HG03469 (cell line): Measurements from ENCODE around the gene TDRD3.
A peak's percentile ranks its signal among the peaks of the same experiment; 100 is the strongest.

Experiments used
- ATAC-seq: cut with Tn5 transposase; IDR thresholded peaks from one replicate; pipeline ENCODE4 v1.9.1; 2021; ENCODE audit warnings: mild to moderate bottlenecking, moderate library complexity, moderate number of reproducible peaks; ENCODE audit not compliant: unreplicated experiment

Gene TDRD3

GRCh38 chr13:60448907-60449510 lies 52.0 kb downstream of the TDRD3 start:
- ATAC-seq, result peak; percentile 72

GRCh38 chr13:60453490-60453889 lies 56.5 kb downstream of the TDRD3 start:
- ATAC-seq, result no peak

GRCh38 chr13:60454425-60454824 lies 57.4 kb downstream of the TDRD3 start:
- ATAC-seq, result no peak

GRCh38 chr13:60463787-60464186 lies 66.8 kb downstream of the TDRD3 start:
- no peak for ATAC-seq

- no peak for ATAC-seq
Measured at GRCh38 chr13:60467098-60467497, 70.1 kb downstream of the TDRD3 start.

- ATAC-seq, result no peak
Measured at GRCh38 chr13:60479273-60479672, 82.3 kb downstream of the TDRD3 start.

GRCh38 chr13:60482012-60482411 lies 85.0 kb downstream of the TDRD3 start:
- ATAC-seq, result no peak

GRCh38 chr13:60484865-60485264 lies 87.8 kb downstream of the TDRD3 start:
- no peak for ATAC-seq

GRCh38 chr13:60491531-60491930 lies 94.5 kb downstream of the TDRD3 start:
- ATAC-seq, result no peak

GRCh38 chr13:60492187-60492586 lies 95.2 kb downstream of the TDRD3 start:
- no peak for ATAC-seq

- ATAC-seq, result no peak
Measured at GRCh38 chr13:60494296-60494695, 97.3 kb downstream of the TDRD3 start.

- ATAC-seq, result no peak
Measured at GRCh38 chr13:60501236-60501635, 104.2 kb downstream of the TDRD3 start.

GRCh38 chr13:60509601-60510386 lies 112.8 kb downstream of the TDRD3 start:
- no peak for ATAC-seq

- ATAC-seq, result no peak
Measured at GRCh38 chr13:60511637-60512036, 114.6 kb downstream of the TDRD3 start.

GRCh38 chr13:60514891-60515290 lies 117.9 kb downstream of the TDRD3 start:
- ATAC-seq, result no peak

- ATAC-seq, result no peak
Measured at GRCh38 chr13:60519496-60519895, 122.5 kb downstream of the TDRD3 start.

GRCh38 chr13:60520902-60521569 lies 124.0 kb downstream of the TDRD3 start:
- ATAC-seq, result no peak

- no peak for ATAC-seq
Measured at GRCh38 chr13:60538566-60538965, 141.5 kb downstream of the TDRD3 start.

- no peak for ATAC-seq
Measured at GRCh38 chr13:60540276-60540675, 143.3 kb downstream of the TDRD3 start.

- ATAC-seq, result no peak
Measured at GRCh38 chr13:60562096-60562780, 165.2 kb downstream of the TDRD3 start.

GRCh38 chr13:60571571-60571970 lies 174.6 kb downstream of the TDRD3 start:
- ATAC-seq, result no peak
